OCI-LY1 (cell line): ENCODE results near the gene ENTPD2.

Experiments
- H2AFZ ChIP-seq: fragments of 200-600 bp; sonication (generic), shearing (Covaris generic); 2 replicates; pipeline ENCODE4 v1.6.0; 2014; ENCODE audit warnings: antibody characterized with exemption, mild to moderate bottlenecking, low read length
- H3F3A ChIP-seq: fragments of 200-600 bp; sonication (generic), shearing (Covaris generic); 2 replicates; pipeline ENCODE4 v1.6.0; 2014; ENCODE audit warnings: mild to moderate bottlenecking, antibody characterized with exemption, low read length, moderate library complexity; ENCODE audit not compliant: insufficient read depth
- H3K27ac ChIP-seq: fragments of 200-600 bp; sonication (generic); 2 replicates; pipeline ENCODE4 v1.5.1; 2014; ENCODE audit warnings: low read length, mixed run types, mild to moderate bottlenecking, low read depth; ENCODE audit not compliant: poor library complexity, severe bottlenecking
- H3K27me3 ChIP-seq: fragments of 200-600 bp; sonication (generic); 2 replicates; pipeline ENCODE4 v1.6.0; 2014; ENCODE audit warnings: antibody characterized with exemption, mild to moderate bottlenecking, low read length, moderate library complexity; ENCODE audit not compliant: insufficient read depth
- H3K36me3 ChIP-seq: fragments of 200-600 bp; sonication (generic); 2 replicates; pipeline ENCODE4 v1.6.1; 2014; ENCODE audit warnings: mild to moderate bottlenecking, antibody characterized with exemption, low read length, moderate library complexity, mixed read lengths; ENCODE audit not compliant: insufficient read depth
- H3K4me1 ChIP-seq: fragments of 200-600 bp; sonication (generic); 2 replicates; pipeline ENCODE4 v1.5.1; 2014; ENCODE audit warnings: mild to moderate bottlenecking, low read length, moderate library complexity; ENCODE audit not compliant: insufficient read depth, severe bottlenecking
- H3K4me2 ChIP-seq: fragments of 200-600 bp; sonication (generic), shearing (Covaris generic); 2 replicates; pipeline ENCODE4 v1.6.1; 2014; ENCODE audit warnings: low read length
- H3K4me3 ChIP-seq: fragments of 200-600 bp; sonication (generic); 2 replicates; pipeline ENCODE4 v1.5.1; 2014; ENCODE audit warnings: low read length, low read depth, mild to moderate bottlenecking, mixed read lengths; ENCODE audit not compliant: poor library complexity, severe bottlenecking
- H3K79me2 ChIP-seq: fragments of 200-600 bp; shearing (Covaris generic); 2 replicates; pipeline ENCODE4 v1.6.1; 2016; ENCODE audit warnings: mixed run types, low read length, mixed read lengths; ENCODE audit not compliant: insufficient read depth
- H3K9ac ChIP-seq: fragments of 200-600 bp; sonication (generic), shearing (Covaris generic); 2 replicates; pipeline ENCODE4 v1.6.1; 2014; ENCODE audit warnings: mild to moderate bottlenecking, low read length, mixed read lengths
- H3K9me2 ChIP-seq: fragments of 200-600 bp; sonication (generic), shearing (Covaris generic); 2 replicates; pipeline ENCODE4 v1.6.1; 2014; ENCODE audit warnings: low read depth, mild to moderate bottlenecking, low read length, mixed read lengths
- H3K9me3 ChIP-seq: fragments of 200-600 bp; shearing (Covaris generic); 2 replicates; pipeline ENCODE4 v1.6.1; 2014; ENCODE audit warnings: low read length, mixed read lengths
- H4K20me1 ChIP-seq: fragments of 200-600 bp; sonication (generic), shearing (Covaris generic); 2 replicates; pipeline ENCODE4 v1.6.0; 2016; ENCODE audit warnings: mild to moderate bottlenecking, low read length; ENCODE audit not compliant: insufficient read depth
- CTCF ChIP-seq: fragments of 200-600 bp; sonication (generic), shearing (Covaris generic); IDR thresholded peaks from 2 replicates; pipeline ENCODE4 v1.5.1; 2017; ENCODE audit warnings: mild to moderate bottlenecking, antibody characterized with exemption, low read length, moderate library complexity, mixed read lengths
- EZH2 ChIP-seq: fragments of 200-600 bp; sonication (generic), shearing (Covaris generic); IDR thresholded peaks from 2 replicates; pipeline ENCODE4 v1.8.0; 2017; ENCODE audit warnings: borderline replicate concordance, mixed run types, mild to moderate bottlenecking, antibody characterized with exemption, low read length, moderate library complexity, mixed read lengths

The ENTPD2 gene

GRCh38 chr9:137029058-137029936, 24.6 kb downstream of the ENTPD2 start:
- Histone ChIP-seq H3K4me3 (peak overlapping the region; percentile 63), H2AFZ (no peak overlapping the region), H3K36me3 (no peaks in the 10 kb centered on the region), H3F3A (no peaks in the 10 kb centered on the region), H3K79me2 (no peaks in the 10 kb centered on the region), H3K9ac (no peak overlapping the region), H4K20me1 (no peaks in the 10 kb centered on the region), H3K9me2 (no peaks in the 10 kb centered on the region), H3K27me3 (peaks cover 17% of the 10 kb centered on the region), H3K4me2 (peak overlapping the region; percentile 99), H3K27ac (no peak overlapping the region), H3K4me1 (peaks cover 20% of the 10 kb centered on the region), H3K9me3 (no peaks in the 10 kb centered on the region)
- TF ChIP-seq CTCF (peak; percentile 84), EZH2 (no peak)

- Histone ChIP-seq H3K79me2 (no peaks in the 10 kb centered on the region), H2AFZ (no peak overlapping the region), H3K4me2 (peak overlapping the region; percentile 99), H3K9me3 (no peaks in the 10 kb centered on the region), H4K20me1 (no peaks in the 10 kb centered on the region), H3K9ac (peak overlapping the region; percentile 59), H3K4me3 (peak overlapping the region; percentile 63), H3F3A (no peaks in the 10 kb centered on the region), H3K36me3 (no peaks in the 10 kb centered on the region), H3K4me1 (peaks cover 20% of the 10 kb centered on the region), H3K27ac (no peak overlapping the region), H3K27me3 (peaks cover 17% of the 10 kb centered on the region), H3K9me2 (no peaks in the 10 kb centered on the region)
- TF ChIP-seq CTCF (peak; percentile 27; the same call in 1 of the 2 replicates), EZH2 (no peak)
Observed at GRCh38 chr9:137028263-137029057, 25.4 kb downstream of the ENTPD2 start.

GRCh38 chr9:137027369-137028262, 26.2 kb downstream of the ENTPD2 start, which contains the start of gene ABCA2:
Gene ABCA2, minus strand, starts transcription at chr9:137028237. Its CDS starts 97 bp downstream, at chr9:137028140.
- Histone ChIP-seq H3K36me3 (no peaks in the 10 kb centered on the region), H3K27ac (no peak within 1 kb of the TSS), H3K4me1 (peaks cover 20% of the 10 kb centered on the region), H3K4me2 (peak within 1 kb of the TSS; percentile 99), H3K9me3 (no peaks in the 10 kb centered on the region), H3K27me3 (peaks cover 17% of the 10 kb centered on the region), H3K4me3 (peak within 1 kb of the TSS; percentile 63), H3K9me2 (no peaks in the 10 kb centered on the region), H3K9ac (peak within 1 kb of the TSS; percentile 59), H2AFZ (no peak within 1 kb of the TSS), H3F3A (no peaks in the 10 kb centered on the region), H3K79me2 (no peaks in the 10 kb centered on the region), H4K20me1 (no peaks in the 10 kb centered on the region)
- TF ChIP-seq CTCF: no peak
- TF ChIP-seq EZH2: no peak
